H1 (cell line): ENCODE data around the gene DAPK1. TPM values are rescaled to one million over a fixed set of nuclear protein-coding genes. Genes with fewer than 3 reads are reported as not detected.

ENCODE experiments used
- CTCF ChIA-PET: fragments of 300-600 bp; sonication (Branson Sonifier 250); formaldehyde crosslinking; loops from one replicate; lab custom pipeline; 2021; ENCODE audit not compliant: partially characterized antibody; lab: Charles Lee
- POLR2A ChIA-PET: fragments of 300-600 bp; sonication (Branson Sonifier 250); formaldehyde crosslinking; loops from one replicate; lab custom pipeline; 2021; ENCODE audit warnings: inconsistent platforms; ENCODE audit not compliant: partially characterized antibody; lab: Charles Lee
- DNase-seq, 2 experiments: peaks; one replicate each; pipeline versions ENCODE4 v3.0.0 to v3.0.0-alpha.2; 2010 to 2022; ENCODE audit warnings: low spot score in 2 of 2, low read depth in 1 of 2, mixed read lengths in 1 of 2
- FAIRE-seq: peaks from 2 replicates; lab custom pipeline; 2011; peaks lifted over from hg19 to GRCh38; lab: Jason Lieb, UNC
- H2AFZ ChIP-seq: 2 replicates; pipeline ENCODE4 v1.8.1; 2012; ENCODE audit warnings: low read length, inconsistent platforms
- H2AK5ac ChIP-seq: 2 replicates; pipeline ENCODE4 v1.6.1; 2013; ENCODE audit warnings: low read depth, low read length
- H2BK120ac ChIP-seq: replicated peaks from 2 replicates; pipeline ENCODE3; 2013; ENCODE audit warnings: low read depth, low read length, inconsistent platforms
- H2BK12ac ChIP-seq: 2 replicates; pipeline ENCODE4 v1.6.1; 2013; ENCODE audit warnings: low read depth, low read length
- H2BK15ac ChIP-seq: 2 replicates; pipeline ENCODE4 v1.6.1; 2013; ENCODE audit warnings: low read length
- H2BK20ac ChIP-seq: 2 replicates; pipeline ENCODE4 v1.6.1; 2013; ENCODE audit warnings: low read length
- H2BK5ac ChIP-seq: 2 replicates; pipeline ENCODE4 v1.6.1; 2013; ENCODE audit warnings: low read depth, low read length
- H3K14ac ChIP-seq: 2 replicates; pipeline ENCODE4 v1.6.1; 2013; ENCODE audit warnings: inconsistent platforms; ENCODE audit not compliant: insufficient read length
- H3K18ac ChIP-seq: 2 replicates; pipeline ENCODE4 v1.6.1; 2013; ENCODE audit warnings: low read length; ENCODE audit errors: extremely low read depth
- H3K23ac ChIP-seq: 2 replicates; pipeline ENCODE4 v1.6.1; 2013; ENCODE audit warnings: inconsistent platforms; ENCODE audit not compliant: insufficient read length
- H3K23me2 ChIP-seq: 2 replicates; pipeline ENCODE4 v1.6.1; 2013; ENCODE audit warnings: low read depth, low read length
- H3K27ac ChIP-seq: 2 replicates; pipeline ENCODE4 v1.6.1; 2011; ENCODE audit warnings: low read depth, low read length, inconsistent platforms
- H3K27me3 ChIP-seq, 4 experiments: replicated peaks in 1 of 4; 1 replicate in 1 of 4; 2 replicates in 3 of 4; pipeline versions ENCODE4 v1.6.1 to v1.8.1; 2011 to 2013; ENCODE audit warnings: low read length in 3 of 4, mild to moderate bottlenecking in 3 of 4, inconsistent platforms in 2 of 4, mixed read lengths in 2 of 4, moderate library complexity in 1 of 4; ENCODE audit not compliant: control insufficient read depth in 3 of 4, insufficient read depth in 3 of 4; ENCODE audit errors: extremely low read depth in 1 of 4
- H3K36me3 ChIP-seq, 4 experiments: 2 replicates each; pipeline versions ENCODE4 v1.6.1 to v1.8.1; 2011 to 2013; ENCODE audit warnings: mild to moderate bottlenecking in 4 of 4, low read length in 3 of 4, moderate library complexity in 2 of 4, control low read depth in 1 of 4, inconsistent platforms in 1 of 4; ENCODE audit not compliant: insufficient read depth in 4 of 4, control insufficient read depth in 2 of 4
- H3K4ac ChIP-seq: replicated peaks from 2 replicates; pipeline ENCODE3; 2013; ENCODE audit warnings: low read length, low read depth, mixed read lengths, inconsistent platforms; ENCODE audit not compliant: insufficient read length
- H3K4me1 ChIP-seq, 4 experiments: replicated peaks in 1 of 4; 1 replicate in 1 of 4; 2 replicates in 3 of 4; pipeline versions ENCODE4 v1.6.1 to v1.8.1; 2011 to 2013; ENCODE audit warnings: low read length in 3 of 4, inconsistent platforms in 2 of 4, mixed read lengths in 1 of 4; ENCODE audit not compliant: insufficient read depth in 4 of 4, control insufficient read depth in 3 of 4
- H3K4me2 ChIP-seq, 2 experiments: 2 replicates each; pipeline versions ENCODE4 v1.6.1 to v1.8.1; 2011 to 2013; ENCODE audit warnings: low read depth in 2 of 2, low read length in 2 of 2, control low read depth in 1 of 2, inconsistent platforms in 1 of 2, mild to moderate bottlenecking in 1 of 2; ENCODE audit not compliant: insufficient read depth in 1 of 2
- H3K4me3 ChIP-seq, 4 experiments: fragments of 200-600, 300-600 bp in 1 of 4; sonication (generic), shearing (Covaris generic), sonication (Bioruptor Twin) in 1 of 4; 2 replicates each; pipeline versions ENCODE4 v1.5.1 to v1.8.1; 2011 to 2016; ENCODE audit warnings: low read length in 4 of 4, low read depth in 3 of 4, control low read depth in 2 of 4, inconsistent platforms in 2 of 4, mild to moderate bottlenecking in 2 of 4, mixed read lengths in 1 of 4, moderate library complexity in 1 of 4; ENCODE audit not compliant: insufficient read depth in 2 of 4; ENCODE audit errors: extremely low read depth in 1 of 4
- H3K56ac ChIP-seq: replicated peaks from 2 replicates; pipeline ENCODE3; 2013; ENCODE audit warnings: low read depth, mild to moderate bottlenecking, mixed read lengths, low read length, inconsistent platforms; ENCODE audit not compliant: insufficient read length
- H3K79me1 ChIP-seq: 2 replicates; pipeline ENCODE4 v1.6.1; 2013; ENCODE audit warnings: low read depth, low read length, control low read depth
- H3K79me2 ChIP-seq, 2 experiments: 2 replicates each; pipeline versions ENCODE4 v1.6.1 to v1.8.1; 2012 to 2013; ENCODE audit warnings: low read length in 2 of 2, mild to moderate bottlenecking in 2 of 2, inconsistent platforms in 1 of 2; ENCODE audit not compliant: insufficient read depth in 2 of 2, control insufficient read depth in 1 of 2
- H3K9ac ChIP-seq, 4 experiments: replicated peaks in 1 of 4; 1 replicate in 1 of 4; 2 replicates in 3 of 4; pipeline versions ENCODE4 v1.6.1 to v1.8.1; 2011 to 2013; ENCODE audit warnings: low read depth in 3 of 4, low read length in 3 of 4, control low read depth in 2 of 4, mild to moderate bottlenecking in 2 of 4, moderate library complexity in 2 of 4, inconsistent platforms in 1 of 4; ENCODE audit errors: extremely low read depth in 1 of 4
- H3K9me3 ChIP-seq, 2 experiments: 2 replicates each; pipeline versions ENCODE4 v1.6.1 to v1.8.1; 2012 to 2013; ENCODE audit warnings: mild to moderate bottlenecking in 2 of 2, moderate library complexity in 2 of 2, control low read depth in 1 of 2, inconsistent platforms in 1 of 2, low read depth in 1 of 2, low read length in 1 of 2, mixed read lengths in 1 of 2; ENCODE audit not compliant: insufficient read depth in 2 of 2
- H4K20me1 ChIP-seq, 2 experiments: replicated peaks in 1 of 2; 2 replicates each; pipeline versions ENCODE3 to v1.8.1; 2011 to 2013; ENCODE audit warnings: inconsistent platforms in 2 of 2, low read length in 2 of 2, mild to moderate bottlenecking in 1 of 2; ENCODE audit not compliant: insufficient read depth in 2 of 2, control insufficient read depth in 1 of 2
- H4K5ac ChIP-seq: 2 replicates; pipeline ENCODE4 v1.6.1; 2013; ENCODE audit warnings: low read length, low read depth, mixed read lengths, inconsistent platforms; ENCODE audit not compliant: insufficient read length
- H4K8ac ChIP-seq: 2 replicates; pipeline ENCODE4 v1.8.0; 2013; ENCODE audit warnings: mild to moderate bottlenecking, moderate library complexity, low read length, inconsistent platforms; ENCODE audit not compliant: insufficient read depth; ENCODE audit errors: extremely low read depth
- H4K91ac ChIP-seq: replicated peaks from 2 replicates; pipeline ENCODE3; 2013; ENCODE audit warnings: low read length, mixed read lengths, inconsistent platforms; ENCODE audit not compliant: insufficient read length
- ATF2 ChIP-seq: IDR thresholded peaks from 2 replicates; pipeline ENCODE4 v1.6.1; 2012; ENCODE audit warnings: low read length, inconsistent platforms
- CHD1 ChIP-seq: IDR thresholded peaks from 2 replicates; pipeline ENCODE4 v1.6.1; 2012; ENCODE audit warnings: low read depth, low read length, improper control_type of control experiment
- HDAC6 ChIP-seq: IDR thresholded peaks from one replicate; pipeline ENCODE4 v1.7.1; 2012; ENCODE audit warnings: low read depth, mild to moderate bottlenecking, inconsistent platforms, low read length, moderate library complexity
- KDM1A ChIP-seq: fragments of 200-600, 300-600 bp; sonication (generic); IDR thresholded peaks from 2 replicates; pipeline ENCODE4 v1.7.1; 2016; ENCODE audit warnings: mild to moderate bottlenecking, low read length, borderline replicate concordance
- MAFK ChIP-seq: IDR thresholded peaks from 2 replicates; pipeline ENCODE4 v1.6.1; 2012; ENCODE audit warnings: low read depth, mild to moderate bottlenecking, improper control_type of control experiment, low read length
- RBBP5 ChIP-seq: IDR thresholded peaks from 2 replicates; pipeline ENCODE4 v1.7.1; 2012; ENCODE audit warnings: low read depth, mild to moderate bottlenecking, inconsistent platforms, low read length, moderate library complexity, borderline replicate concordance
- SRF ChIP-seq: IDR thresholded peaks from 2 replicates; pipeline ENCODE4 v1.6.1; 2011; ENCODE audit warnings: mild to moderate bottlenecking, low read depth, low read length, moderate library complexity
- SUZ12 ChIP-seq: fragments of 200-600 bp; sonication (generic); IDR thresholded peaks from 2 replicates; pipeline ENCODE4 v1.6.1; 2012; ENCODE audit warnings: mild to moderate bottlenecking, inconsistent platforms, low read length, moderate library complexity, mixed read lengths
- ZNF274 ChIP-seq: IDR thresholded peaks from 2 replicates; pipeline ENCODE4 v1.7.0; 2012; ENCODE audit warnings: low read length, borderline replicate concordance; ENCODE audit errors: extremely low read depth
- WGBS, 2 experiments: shearing (Covaris generic) in 1 of 2; methylation state at CpG; one replicate each; pipeline versions ENCODE4 v1.1.6 to v1.1.7; 2013 to 2015; ENCODE audit warnings: low lambda C conversion rate in 2 of 2, mixed read lengths in 2 of 2, inconsistent platforms in 1 of 2, low coverage in 1 of 2, missing lambda C conversion rate in 1 of 2; ENCODE audit not compliant: insufficient replicate concordance in 2 of 2, insufficient coverage in 1 of 2, insufficient read length in 1 of 2; ENCODE audit errors: extremely low coverage in 1 of 2, missing lambda C conversion rate in 1 of 2; 5-methylcytosine and 5-hydroxymethylcytosine counted together
- polyA plus RNA-seq, 7 experiments: library from polyadenylated mRNA; depleted of rRNA in 3 of 7; stranded (reverse) in 5 of 7; unstranded in 2 of 7; fragments of >200 nt in 5 of 7; fragments of 200-250 nt in 2 of 7; gene quantifications; 1 replicate in 5 of 7; 2 replicates in 1 of 7; 4 replicates in 1 of 7; pipeline versions ENCODE4 v1.2.1 to v1.2.3, GENCODE V29; 2011 to 2013; ENCODE audit warnings: missing spikeins in 2 of 7, mixed read lengths in 2 of 7
- total RNA-seq: library from RNA; stranded (reverse); fragmentation: NEBNext Ultra II Directional; extraction: Animal tissue kit (Norgen Biotek cat#: 25700); gene quantifications from 2 replicates; pipeline ENCODE4 v1.2.1, GENCODE V29; 2021
- TF ChIP-seq, protein P1 (sequence below), 3 experiments: IDR thresholded peaks; 1 replicate in 2 of 3; 2 replicates in 1 of 3; pipeline versions ENCODE4 v1.5.1 to v1.6.1; 2011; ENCODE audit warnings: low read length in 3 of 3, mild to moderate bottlenecking in 3 of 3, inconsistent platforms in 2 of 3, low read depth in 1 of 3, moderate library complexity in 1 of 3; ENCODE audit not compliant: insufficient read depth in 1 of 3; ENCODE audit errors: control extremely low read depth in 1 of 3

Gene DAPK1
- total and polyA plus RNA-seq, 2 of the 8 experiments (the other 6 are each of a cell fraction or from before 2014, with no cell fraction given): 62.4 to 131 TPM

- Histone ChIP-seq H2BK5ac (no peak overlapping the region), H3K14ac (no peak overlapping the region), H3K9ac (no peak overlapping the region), H3K27me3 (no peaks in the 10 kb centered on the region), H3K79me2 (no peaks in the 10 kb centered on the region), H4K5ac (no peak overlapping the region), H3K4me2 (no peak overlapping the region), H3K4me1 (no peaks in the 10 kb centered on the region), H4K20me1 (no peaks in the 10 kb centered on the region), H3K23ac (no peak overlapping the region), H3K23me2 (no peaks in the 10 kb centered on the region), H3K27ac (no peak overlapping the region), H3K4me3 (no peak overlapping the region), H4K91ac (no peak overlapping the region), H2BK120ac (no peak overlapping the region), H4K8ac (no peak overlapping the region), H2BK12ac (no peak overlapping the region), H2BK20ac (no peak overlapping the region), H3K56ac (no peak overlapping the region), H3K18ac (no peak overlapping the region), H2AFZ (peak overlapping the region; percentile 33; the same call in 1 of the 2 replicates), H2AK5ac (no peak overlapping the region), H3K9me3 (no peaks in the 10 kb centered on the region), H3K4ac (no peak overlapping the region), H3K36me3 (no peaks in the 10 kb centered on the region), H3K79me1 (no peaks in the 10 kb centered on the region), H2BK15ac (no peak overlapping the region)
- POLR2A ChIA-PET: no interaction called here
- FAIRE-seq: no peak
- CTCF ChIA-PET: interaction anchor here (1.3 kb wide), 1 partner anchor 18 kb away, joined by 3 read pairs; the partner anchor contains the start of gene DAPK1
- WGBS, 2 experiments: 91% methylated on average over 4 of the region's 4 CpGs; no CpG with 5 or more reads in 1 of the 2 experiments
- no peak for DNase-seq
- no peak for TF ChIP-seq MAFK
- no peak for TF ChIP-seq RBBP5
- TF ChIP-seq, protein P1, sequence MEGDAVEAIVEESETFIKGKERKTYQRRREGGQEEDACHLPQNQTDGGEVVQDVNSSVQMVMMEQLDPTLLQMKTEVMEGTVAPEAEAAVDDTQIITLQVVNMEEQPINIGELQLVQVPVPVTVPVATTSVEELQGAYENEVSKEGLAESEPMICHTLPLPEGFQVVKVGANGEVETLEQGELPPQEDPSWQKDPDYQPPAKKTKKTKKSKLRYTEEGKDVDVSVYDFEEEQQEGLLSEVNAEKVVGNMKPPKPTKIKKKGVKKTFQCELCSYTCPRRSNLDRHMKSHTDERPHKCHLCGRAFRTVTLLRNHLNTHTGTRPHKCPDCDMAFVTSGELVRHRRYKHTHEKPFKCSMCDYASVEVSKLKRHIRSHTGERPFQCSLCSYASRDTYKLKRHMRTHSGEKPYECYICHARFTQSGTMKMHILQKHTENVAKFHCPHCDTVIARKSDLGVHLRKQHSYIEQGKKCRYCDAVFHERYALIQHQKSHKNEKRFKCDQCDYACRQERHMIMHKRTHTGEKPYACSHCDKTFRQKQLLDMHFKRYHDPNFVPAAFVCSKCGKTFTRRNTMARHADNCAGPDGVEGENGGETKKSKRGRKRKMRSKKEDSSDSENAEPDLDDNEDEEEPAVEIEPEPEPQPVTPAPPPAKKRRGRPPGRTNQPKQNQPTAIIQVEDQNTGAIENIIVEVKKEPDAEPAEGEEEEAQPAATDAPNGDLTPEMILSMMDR (IDR thresholded peaks at IDR 0.05; ENCODE audit: control extremely low read depth in 1 of 3, insufficient read depth in 1 of 3, low read depth in 1 of 3, low read length in 3 of 3): no peak
- TF ChIP-seq SUZ12: no peak
- TF ChIP-seq SRF: no peak
- no peak for TF ChIP-seq KDM1A
- no peak for TF ChIP-seq ZNF274
- no peak for TF ChIP-seq HDAC6
- no peak for TF ChIP-seq ATF2
- no peak for TF ChIP-seq CHD1
Observed at GRCh38 chr9:87479801-87480201, 17.9 kb upstream of the DAPK1 start.
